ENCODE measurements around the gene GRAMD2B. TPM values are rescaled to one million over a fixed set of nuclear protein-coding genes. Genes with fewer than 3 reads are reported as not detected.

Gene GRAMD2B
- total RNA-seq, 1 donor from 2014 or later = 11.0 TPM

DNA sequence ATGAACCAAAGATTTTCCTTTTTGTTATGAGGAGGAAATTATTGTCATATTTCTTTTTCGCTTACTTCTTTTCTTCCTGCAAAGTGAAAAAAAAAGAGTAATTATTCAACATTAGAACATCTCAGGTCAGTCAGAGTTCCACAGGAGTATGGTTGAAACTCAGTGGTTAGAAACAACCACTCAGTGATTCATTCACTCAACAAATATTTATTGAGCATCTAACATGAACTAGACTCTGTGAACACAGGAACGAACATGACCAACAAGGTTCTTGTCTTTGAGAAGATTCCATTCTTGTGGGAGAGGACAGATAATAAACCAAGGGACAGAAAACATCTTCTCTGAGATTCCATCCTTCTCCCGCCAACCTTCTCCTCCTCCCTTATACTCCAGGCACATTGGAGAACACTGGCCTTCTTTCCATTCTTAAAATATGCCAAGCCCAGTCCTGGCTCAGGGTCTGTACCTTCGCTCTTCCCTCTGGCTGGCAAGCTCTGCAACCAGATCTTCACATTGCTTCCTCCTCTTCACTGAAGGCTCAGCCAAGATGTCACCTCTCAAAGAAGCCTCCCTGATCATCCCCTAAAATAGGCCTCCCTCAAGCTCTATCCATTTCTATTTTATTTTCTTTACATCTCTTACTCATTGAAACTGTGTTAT lies 6.8 kb upstream of the GRAMD2B start:
- Histone ChIP-seq H2AFZ (replicated peaks) (no peak overlapping the region), H3K27ac (no peak overlapping the region), H3K9me3 (ENCODE audit: low read depth) (no peaks in the 10 kb centered on the region), H3K79me2 (ENCODE audit: low read depth) (no peaks in the 10 kb centered on the region), H3K4me2 (no peak overlapping the region), H3K4me1 (no peaks in the 10 kb centered on the region), H3K4me3 (no peak overlapping the region), H4K20me1 (ENCODE audit: low read depth) (no peaks in the 10 kb centered on the region), H3K27me3 (no peaks in the 10 kb centered on the region), H3F3A (ENCODE audit: low read depth) (no peaks in the 10 kb centered on the region), H3K9ac (no peak overlapping the region), H3K36me3 (no peaks in the 10 kb centered on the region)
- Mint-ChIP-seq H3K27ac (no peak overlapping the region), H3K27me3 (ENCODE audit: insufficient read depth, low read depth) (no peaks in the 10 kb centered on the region), H3K4me3 (no peak overlapping the region), H3K36me3 (no peaks in the 10 kb centered on the region), H3K9me3 (peaks cover 2% of the 10 kb centered on the region), H3K4me1 (peaks cover 6% of the 10 kb centered on the region)
- no peak for DNase-seq (ENCODE audit: low spot score)
- no peak for TF ChIP-seq EZH2 (IDR thresholded peaks at IDR 0.05)
- TF ChIP-seq, protein P1, sequence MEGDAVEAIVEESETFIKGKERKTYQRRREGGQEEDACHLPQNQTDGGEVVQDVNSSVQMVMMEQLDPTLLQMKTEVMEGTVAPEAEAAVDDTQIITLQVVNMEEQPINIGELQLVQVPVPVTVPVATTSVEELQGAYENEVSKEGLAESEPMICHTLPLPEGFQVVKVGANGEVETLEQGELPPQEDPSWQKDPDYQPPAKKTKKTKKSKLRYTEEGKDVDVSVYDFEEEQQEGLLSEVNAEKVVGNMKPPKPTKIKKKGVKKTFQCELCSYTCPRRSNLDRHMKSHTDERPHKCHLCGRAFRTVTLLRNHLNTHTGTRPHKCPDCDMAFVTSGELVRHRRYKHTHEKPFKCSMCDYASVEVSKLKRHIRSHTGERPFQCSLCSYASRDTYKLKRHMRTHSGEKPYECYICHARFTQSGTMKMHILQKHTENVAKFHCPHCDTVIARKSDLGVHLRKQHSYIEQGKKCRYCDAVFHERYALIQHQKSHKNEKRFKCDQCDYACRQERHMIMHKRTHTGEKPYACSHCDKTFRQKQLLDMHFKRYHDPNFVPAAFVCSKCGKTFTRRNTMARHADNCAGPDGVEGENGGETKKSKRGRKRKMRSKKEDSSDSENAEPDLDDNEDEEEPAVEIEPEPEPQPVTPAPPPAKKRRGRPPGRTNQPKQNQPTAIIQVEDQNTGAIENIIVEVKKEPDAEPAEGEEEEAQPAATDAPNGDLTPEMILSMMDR (IDR thresholded peaks at IDR 0.05) = no peak
- TF ChIP-seq EZH2phosphoT487 (IDR thresholded peaks at IDR 0.05) = no peak

DNA sequence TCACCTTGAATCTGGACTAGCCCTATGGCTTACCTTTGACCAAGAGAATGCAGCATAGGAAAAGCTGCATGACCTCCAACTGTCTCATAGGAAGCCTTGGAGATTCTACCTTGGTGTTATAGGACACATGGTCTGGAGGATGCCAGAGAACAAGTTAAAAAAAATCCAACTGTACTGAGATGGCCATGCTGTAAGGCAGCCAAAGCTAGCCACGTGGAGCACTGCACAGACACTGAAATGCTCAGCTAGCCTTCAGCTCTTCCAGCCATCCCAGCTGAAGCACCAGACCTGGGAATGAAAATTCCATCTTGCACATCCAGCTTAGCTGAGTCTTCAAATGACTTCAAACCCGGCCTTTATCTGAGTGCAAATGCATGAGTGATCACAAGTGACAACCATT lies 6.0 kb upstream of the GRAMD2B start:
- Mint-ChIP-seq H3K36me3 (no peaks in the 10 kb centered on the region), H3K27ac (no peak overlapping the region), H3K9me3 (no peaks in the 10 kb centered on the region), H3K4me1 (peaks cover 6% of the 10 kb centered on the region), H3K27me3 (ENCODE audit: insufficient read depth, low read depth) (no peaks in the 10 kb centered on the region), H3K4me3 (no peak overlapping the region)
- peak overlapping the region; percentile 35 for H2AFZ ChIP-seq (replicated peaks)
- no peak overlapping the region for H3K4me2 ChIP-seq
- H3F3A ChIP-seq (ENCODE audit: low read depth) = peaks cover under 1% of the 10 kb centered on the region
- DNase-seq (ENCODE audit: low spot score) = peak; percentile 18
- no peaks in the 10 kb centered on the region for H3K79me2 ChIP-seq (ENCODE audit: low read depth)
- H3K27me3 ChIP-seq = no peaks in the 10 kb centered on the region
- H3K4me1 ChIP-seq = no peaks in the 10 kb centered on the region
- TF ChIP-seq, protein P1 (IDR thresholded peaks at IDR 0.05) = no peak
- TF ChIP-seq EZH2 (IDR thresholded peaks at IDR 0.05) = no peak
- no peak for TF ChIP-seq EZH2phosphoT487 (IDR thresholded peaks at IDR 0.05)
- no peaks in the 10 kb centered on the region for H4K20me1 ChIP-seq (ENCODE audit: low read depth)
- no peak overlapping the region for H3K4me3 ChIP-seq
- H3K27ac ChIP-seq = no peak overlapping the region
- no peaks in the 10 kb centered on the region for H3K9me3 ChIP-seq (ENCODE audit: low read depth)
- H3K9ac ChIP-seq = no peak overlapping the region
- no peaks in the 10 kb centered on the region for H3K36me3 ChIP-seq

DNA sequence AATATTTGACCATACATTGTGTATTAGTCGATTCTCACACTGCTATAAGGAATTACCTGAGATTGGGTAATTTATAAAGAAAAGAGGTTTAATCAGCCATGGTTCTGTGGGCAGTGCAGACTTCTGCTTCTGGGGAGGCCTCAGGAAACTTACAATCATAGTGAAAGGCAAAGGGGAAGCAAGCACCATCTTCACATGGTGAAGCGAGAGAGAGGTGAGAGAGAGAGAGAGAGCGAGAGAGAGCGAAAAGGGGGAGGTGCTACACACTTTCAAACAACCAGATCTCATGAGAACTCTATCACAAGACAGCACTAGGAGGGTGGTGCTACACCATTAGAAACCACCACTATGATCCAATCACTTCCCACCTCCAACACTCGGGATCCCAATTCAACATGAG lies 4.1 kb upstream of the GRAMD2B start:
- Histone ChIP-seq H3F3A (ENCODE audit: low read depth) (peaks cover 19% of the 10 kb centered on the region), H3K27me3 (no peaks in the 10 kb centered on the region), H3K36me3 (no peaks in the 10 kb centered on the region), H3K27ac (no peak overlapping the region), H3K4me3 (no peak overlapping the region), H3K4me1 (peaks cover 2% of the 10 kb centered on the region), H3K9ac (no peak overlapping the region), H4K20me1 (ENCODE audit: low read depth) (no peaks in the 10 kb centered on the region), H3K4me2 (no peak overlapping the region), H3K79me2 (ENCODE audit: low read depth) (peaks cover under 1% of the 10 kb centered on the region), H3K9me3 (ENCODE audit: low read depth) (no peaks in the 10 kb centered on the region), H2AFZ (replicated peaks) (no peak overlapping the region)
- no peak for DNase-seq (ENCODE audit: low spot score)
- Mint-ChIP-seq H3K27me3 (ENCODE audit: insufficient read depth, low read depth) (peaks cover 5% of the 10 kb centered on the region), H3K9me3 (no peaks in the 10 kb centered on the region), H3K36me3 (no peaks in the 10 kb centered on the region), H3K27ac (no peak overlapping the region), H3K4me1 (peaks cover 11% of the 10 kb centered on the region), H3K4me3 (no peak overlapping the region)
- TF ChIP-seq EZH2 (IDR thresholded peaks at IDR 0.05) (no peak), EZH2phosphoT487 (IDR thresholded peaks at IDR 0.05) (no peak)
- TF ChIP-seq, protein P1 (IDR thresholded peaks at IDR 0.05) = no peak
